Lower lobe of right lung (tissue), 2 donors: ENCODE measurements around the gene MRC1. TPM values are rescaled to one million over a fixed set of nuclear protein-coding genes. Genes with fewer than 3 reads are reported as not detected.
A peak's percentile ranks its signal among the peaks of the same experiment; 100 is the strongest.

Experiments
- ATAC-seq, 2 donors: fragments of 200-7000 bp; cut with Tn5 transposase; one replicate each; pipeline ENCODE4 v1.9.1; 2020 to 2022; ENCODE audit warnings: mild to moderate bottlenecking in 2 of 2, moderate library complexity in 2 of 2
- DNase-seq: peaks from one replicate; pipeline ENCODE4 v3.0.0-alpha.2; 2020
- H3K27ac ChIP-seq: fragments of 200-600 bp; one replicate; pipeline ENCODE4 v1.8.0; 2022
- H3K27me3 ChIP-seq: fragments of 200-600 bp; one replicate; pipeline ENCODE4 v1.8.0; 2022; ENCODE audit warnings: low read depth
- H3K36me3 ChIP-seq: fragments of 200-600 bp; one replicate; pipeline ENCODE4 v1.8.0; 2022; ENCODE audit warnings: mild to moderate bottlenecking
- H3K4me1 ChIP-seq: fragments of 200-600 bp; one replicate; pipeline ENCODE4 v1.8.0; 2022
- H3K4me3 ChIP-seq: fragments of 200-600 bp; one replicate; pipeline ENCODE4 v1.8.0; 2022; ENCODE audit warnings: mild to moderate bottlenecking
- H3K9me3 ChIP-seq: fragments of 200-600 bp; one replicate; pipeline ENCODE4 v1.8.0; 2022
- CTCF ChIP-seq: fragments of 200-600 bp; IDR thresholded peaks from one replicate; pipeline ENCODE4 v1.8.0; 2022; ENCODE audit warnings: antibody characterized with exemption, mild to moderate bottlenecking
- intact Hi-C: fragments of 100-400 bp; cut with DNase I; formaldehyde crosslinking; loops from one replicate; pipeline ENCODE4 v1.11.0; 2022
- total RNA-seq: library from RNA; stranded (reverse); fragmentation: NEBNext Ultra II Directional; extraction: Animal tissue kit (Norgen Biotek cat#: 25700); gene quantifications from one replicate; pipeline ENCODE4 v1.2.1, GENCODE V29; 2021
- donor health status: DM: no; HTN: yes; CAD: no; lungs with severe emphysema.

MRC1 gene
- total RNA-seq, 1 donor from 2014 or later = 529 TPM

- H3K27me3 ChIP-seq = no peaks in the 10 kb centered on the region
- H3K4me3 ChIP-seq = no peak overlapping the region
- DNase-seq (no peak), ATAC-seq (no peak)
- no peaks in the 10 kb centered on the region for H3K36me3 ChIP-seq
- no peak overlapping the region for H3K27ac ChIP-seq
- TF ChIP-seq CTCF = no peak
- H3K9me3 ChIP-seq = no peaks in the 10 kb centered on the region
- H3K4me1 ChIP-seq = peaks cover 34% of the 10 kb centered on the region
- intact Hi-C loops = no loop called here
Observed at GRCh38 chr10:17782921-17783665, 26.1 kb upstream of the MRC1 start.

GRCh38 chr10:17783751-17784150 lies 25.4 kb upstream of the MRC1 start:
- DNase-seq = no peak
- H3K27me3 ChIP-seq = no peaks in the 10 kb centered on the region
- H3K9me3 ChIP-seq = no peaks in the 10 kb centered on the region
- no peaks in the 10 kb centered on the region for H3K36me3 ChIP-seq
- ATAC-seq = no peak
- peaks cover 34% of the 10 kb centered on the region for H3K4me1 ChIP-seq
- no peak overlapping the region for H3K4me3 ChIP-seq
- intact Hi-C loops = no loop called here
- no peak for TF ChIP-seq CTCF
- no peak overlapping the region for H3K27ac ChIP-seq

- H3K36me3 ChIP-seq = no peaks in the 10 kb centered on the region
- no peak overlapping the region for H3K27ac ChIP-seq
- peak; percentile 41 to 44 for ATAC-seq
- no peak for TF ChIP-seq CTCF
- H3K9me3 ChIP-seq = no peaks in the 10 kb centered on the region
- no peak for DNase-seq
- intact Hi-C loops = no loop called here
- H3K27me3 ChIP-seq = no peaks in the 10 kb centered on the region
- H3K4me3 ChIP-seq = no peak overlapping the region
- peaks cover 34% of the 10 kb centered on the region for H3K4me1 ChIP-seq
Observed at GRCh38 chr10:17784688-17785087, 24.5 kb upstream of the MRC1 start.

- Histone ChIP-seq H3K27me3 (no peaks in the 10 kb centered on the region), H3K4me3 (no peak overlapping the region), H3K9me3 (no peaks in the 10 kb centered on the region), H3K36me3 (no peaks in the 10 kb centered on the region), H3K27ac (peak overlapping the region; percentile 1), H3K4me1 (peaks cover 34% of the 10 kb centered on the region)
- DNase-seq (no peak), ATAC-seq (peak; percentile 76 to 84)
- intact Hi-C loops = no loop called here
- no peak for TF ChIP-seq CTCF
Observed at GRCh38 chr10:17785276-17785930, 23.7 kb upstream of the MRC1 start.

- ATAC-seq = peak; percentile 78 to 79
- intact Hi-C loops = no loop called here
- Histone ChIP-seq H3K4me3 (no peak overlapping the region), H3K27me3 (no peaks in the 10 kb centered on the region), H3K4me1 (peaks cover 34% of the 10 kb centered on the region), H3K9me3 (no peaks in the 10 kb centered on the region), H3K27ac (no peak overlapping the region), H3K36me3 (no peaks in the 10 kb centered on the region)
- no peak for TF ChIP-seq CTCF
- DNase-seq = no peak
Observed at GRCh38 chr10:17787087-17787961, 21.8 kb upstream of the MRC1 start.
